Measurements from ENCODE around the gene ZNF337. TPM values are rescaled to one million over a fixed set of nuclear protein-coding genes. Genes with fewer than 3 reads are reported as not detected.
A peak's percentile ranks its signal among the peaks of the same experiment; 100 is the strongest.
"Not testable (repeated sequence)": the region's sequence is repeated elsewhere in the genome, so short reads cannot be mapped to it uniquely, and the experiment has no call there.

ZNF337 gene
- total RNA-seq, 2 experiments from 2014 or later = 12.1 to 12.5 TPM

GRCh38 chr20:25644814-25645213 lies 51.8 kb downstream of the ZNF337 start:
- no peak for DNase-seq
- Mint-ChIP-seq H3K4me3 (no peak overlapping the region), H3K36me3 (peaks cover 16% of the 10 kb centered on the region), H3K27me3 (no peaks in the 10 kb centered on the region), H3K27ac (no peak overlapping the region), H3K4me1 (ENCODE audit: low read depth) (peaks cover 5% of the 10 kb centered on the region), H3K9me3 (peaks cover 4% of the 10 kb centered on the region)
- ChIA-PET CTCF (no interaction called here), POLR2A (no interaction called here)
- intact Hi-C loops (cut with micrococcal nuclease) = no loop called here

DNA sequence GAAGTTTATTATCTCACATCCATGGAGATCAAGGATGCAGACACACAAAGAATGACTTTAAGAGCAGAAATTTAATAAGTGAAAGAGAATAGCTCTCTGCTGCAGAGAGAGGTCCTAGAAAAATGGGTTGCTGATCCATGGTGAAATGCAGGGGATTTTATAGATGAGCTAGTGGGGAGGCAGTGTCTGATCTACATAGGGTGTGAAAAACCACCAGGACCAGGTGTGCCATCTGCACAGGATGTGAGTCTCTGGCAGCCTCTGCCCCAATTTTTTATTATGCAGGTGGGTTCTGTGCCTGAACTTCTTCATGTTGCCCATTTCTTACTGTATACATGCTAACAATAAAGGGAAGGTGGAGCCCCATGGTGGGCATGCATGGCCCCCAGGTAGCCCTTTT lies 52.9 kb downstream of the ZNF337 start:
- ChIA-PET CTCF (no interaction called here), POLR2A (no interaction called here)
- Mint-ChIP-seq H3K9me3 (peaks cover 4% of the 10 kb centered on the region), H3K4me3 (no peak overlapping the region), H3K4me1 (ENCODE audit: low read depth) (peaks cover 5% of the 10 kb centered on the region), H3K27ac (no peak overlapping the region), H3K27me3 (no peaks in the 10 kb centered on the region), H3K36me3 (peaks cover 16% of the 10 kb centered on the region)
- no peak for DNase-seq
- intact Hi-C loops (cut with micrococcal nuclease) = no loop called here

DNA sequence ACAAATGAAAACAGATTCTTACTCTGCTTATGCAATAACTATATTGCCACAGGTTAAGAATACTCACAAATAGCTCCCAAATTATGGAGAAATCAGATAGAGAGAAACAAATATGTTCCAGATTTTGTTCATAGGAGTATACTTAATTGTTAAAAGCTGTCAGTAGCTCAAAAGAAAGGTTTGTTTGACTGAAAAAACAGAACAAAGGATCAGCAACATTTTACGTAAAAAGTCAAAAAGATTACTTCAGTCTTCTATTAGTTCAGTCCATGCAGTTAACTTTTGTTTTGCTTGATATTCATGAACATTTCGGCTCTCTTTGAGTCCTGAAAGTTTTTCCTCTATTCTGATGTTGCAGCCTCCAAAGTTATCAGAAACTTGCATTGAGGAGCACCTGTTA lies 59.4 kb downstream of the ZNF337 start:
- Mint-ChIP-seq H3K27ac (no peak overlapping the region), H3K9me3 (peaks cover 18% of the 10 kb centered on the region), H3K27me3 (no peaks in the 10 kb centered on the region), H3K4me1 (ENCODE audit: low read depth) (peaks cover 4% of the 10 kb centered on the region), H3K36me3 (peaks cover 28% of the 10 kb centered on the region), H3K4me3 (no peak overlapping the region)
- intact Hi-C loops (cut with micrococcal nuclease) = no loop called here
- ChIA-PET CTCF (no interaction called here), POLR2A (no interaction called here)
- DNase-seq = no peak

DNA sequence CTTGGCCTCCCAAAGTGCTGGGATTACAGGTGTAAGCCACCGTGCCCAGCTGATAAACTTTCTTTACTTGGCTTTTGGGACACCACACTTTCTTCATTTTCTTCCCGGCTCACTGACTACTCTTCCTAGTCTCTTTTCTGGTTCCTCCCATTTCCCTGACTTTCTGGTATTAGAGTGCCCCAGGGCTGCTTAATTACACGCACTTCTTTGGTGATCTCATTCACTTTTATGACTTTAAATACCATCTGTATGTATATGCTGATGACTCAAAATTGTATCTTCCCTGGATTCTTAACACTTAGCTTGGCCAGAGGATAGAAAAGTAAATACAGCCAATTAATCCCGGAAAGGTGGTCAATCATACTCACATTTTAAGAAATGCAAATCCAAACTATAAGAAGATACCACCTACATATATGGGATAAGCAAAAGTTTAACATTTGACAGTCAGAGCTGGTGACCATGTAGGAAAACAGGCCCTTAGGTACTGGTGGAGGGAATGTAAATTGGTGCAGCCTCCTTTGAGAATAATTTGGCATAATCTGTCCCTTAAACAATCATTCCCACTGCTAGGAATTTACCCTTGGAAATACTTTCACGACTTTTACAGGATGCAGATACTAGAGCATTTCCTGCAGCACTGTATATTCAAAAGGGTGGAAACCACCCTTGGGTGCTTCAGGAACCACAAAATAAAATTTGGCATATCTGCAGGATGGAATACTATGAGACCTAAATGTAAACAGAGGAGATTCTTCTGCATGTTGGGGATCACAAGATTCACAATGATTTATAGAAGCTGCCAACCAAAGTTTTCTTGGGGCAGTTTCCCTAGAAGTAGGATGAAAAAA lies 63.5 kb downstream of the ZNF337 start:
- no peaks in the 10 kb centered on the region for H3K27me3 Mint-ChIP-seq
- CTCF ChIA-PET = no interaction called here
- no peak overlapping the region for H3K4me3 Mint-ChIP-seq
- peaks cover 31% of the 10 kb centered on the region for H3K36me3 Mint-ChIP-seq
- H3K9me3 Mint-ChIP-seq = peaks cover 28% of the 10 kb centered on the region
- POLR2A ChIA-PET = no interaction called here
- no peak for DNase-seq
- H3K27ac Mint-ChIP-seq = no peak overlapping the region
- intact Hi-C loops (cut with micrococcal nuclease) = no loop called here
- H3K4me1 Mint-ChIP-seq (ENCODE audit: low read depth) = peaks cover 9% of the 10 kb centered on the region

- POLR2A ChIA-PET; CTCF ChIA-PET; intact Hi-C loops (cut with micrococcal nuclease); H3K27ac Mint-ChIP-seq; H3K27me3 Mint-ChIP-seq; DNase-seq; H3K4me1 Mint-ChIP-seq (ENCODE audit: low read depth); H3K4me3 Mint-ChIP-seq: not testable (repeated sequence)
- peaks cover 20% of the 10 kb centered on the region for H3K36me3 Mint-ChIP-seq
- H3K9me3 Mint-ChIP-seq = peaks cover 19% of the 10 kb centered on the region
These were observed 66.0 kb downstream of the ZNF337 start for GRCh38 chr20:25630615-25631014.

- Mint-ChIP-seq H3K4me1 (ENCODE audit: low read depth) (peaks cover 9% of the 10 kb centered on the region), H3K27me3 (no peaks in the 10 kb centered on the region), H3K36me3 (peaks cover 14% of the 10 kb centered on the region), H3K9me3 (peaks cover 19% of the 10 kb centered on the region), H3K4me3 (no peak overlapping the region), H3K27ac (peak overlapping the region; percentile 4)
- DNase-seq = no peak
- ChIA-PET POLR2A (no interaction called here), CTCF (no interaction called here)
- intact Hi-C loops (cut with micrococcal nuclease) = no loop called here
These were observed 66.7 kb downstream of the ZNF337 start for GRCh38 chr20:25629816-25630499.

DNA sequence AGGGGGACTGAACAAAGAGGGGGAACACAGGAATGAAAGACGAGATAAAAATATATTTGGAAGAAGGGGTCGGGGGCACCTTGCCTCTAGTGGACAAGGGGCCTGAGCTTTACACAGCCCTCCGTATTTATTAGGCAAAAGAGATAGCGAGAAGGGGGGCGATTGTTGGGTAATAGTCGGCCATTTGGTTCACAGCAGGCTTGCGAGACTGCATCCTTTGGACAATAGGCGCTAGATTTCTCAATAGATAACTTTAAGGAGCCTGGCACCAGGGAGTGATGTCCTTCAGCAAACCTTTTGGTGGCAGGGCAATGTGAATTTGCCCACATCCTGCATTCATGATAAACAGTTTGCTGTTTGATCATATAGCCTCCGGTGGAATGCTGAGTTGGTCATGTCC lies 69.9 kb downstream of the ZNF337 start:
- ChIA-PET POLR2A (no interaction called here), CTCF (no interaction called here)
- H3K9me3 Mint-ChIP-seq = peaks cover 19% of the 10 kb centered on the region
- H3K27ac Mint-ChIP-seq = no peak overlapping the region
- no peak overlapping the region for H3K4me3 Mint-ChIP-seq
- DNase-seq = no peak
- H3K27me3 Mint-ChIP-seq = no peaks in the 10 kb centered on the region
- peaks cover 14% of the 10 kb centered on the region for H3K36me3 Mint-ChIP-seq
- intact Hi-C loops (cut with micrococcal nuclease) = no loop called here
- peaks cover 23% of the 10 kb centered on the region for H3K4me1 Mint-ChIP-seq (ENCODE audit: low read depth)

DNA sequence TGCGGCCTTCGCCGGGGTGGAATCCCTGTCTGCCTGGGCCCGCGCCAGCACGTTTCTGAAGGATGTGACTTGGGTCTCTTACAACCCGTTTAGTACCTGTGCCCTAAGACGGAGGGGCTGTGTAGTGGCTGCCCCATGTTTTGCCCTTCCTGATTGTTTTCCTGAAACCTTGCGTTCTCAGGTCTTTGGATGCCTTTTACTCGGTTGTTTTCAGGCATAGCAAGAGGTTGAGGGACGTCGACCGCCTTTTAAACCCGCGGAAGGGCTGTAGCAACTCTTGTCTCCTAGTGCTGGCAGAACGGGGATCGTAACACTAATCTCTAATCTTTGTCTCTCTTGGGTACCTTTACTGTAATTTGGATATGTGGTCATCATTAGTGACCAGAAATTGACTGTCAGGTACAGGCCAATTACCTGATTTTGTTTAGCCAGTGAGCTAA lies 72.1 kb downstream of the ZNF337 start:
- Mint-ChIP-seq H3K27ac (peak overlapping the region; percentile 96), H3K27me3 (no peaks in the 10 kb centered on the region), H3K4me1 (ENCODE audit: low read depth) (peaks cover 18% of the 10 kb centered on the region), H3K4me3 (peak overlapping the region; percentile 78), H3K9me3 (peaks cover 14% of the 10 kb centered on the region), H3K36me3 (peaks cover 12% of the 10 kb centered on the region)
- CTCF ChIA-PET = no interaction called here
- POLR2A ChIA-PET = interaction anchor here (0.9 kb wide), 1 partner anchor 40 kb away, joined by 3 read pairs; no protein-coding TSS in a partner anchor
- no peak for DNase-seq
- intact Hi-C loops (cut with micrococcal nuclease) = loop anchor here (1.0 to 5.0 kb wide), 5 partner anchors 39 to 567 kb away; partner anchors contain the start of genes ACSS1, GINS1, NINL and PYGB

Other genes with a start within 250 kb of the ZNF337 start
- gene NINL, start 111.3 kb downstream of the ZNF337 start, total RNA-seq = 1 to 10 TPM; 2.7 to 3.9 TPM
- 1 to 10 TPM; 6.5 to 7.3 TPM for gene NANP, start 72.8 kb downstream of the ZNF337 start, total RNA-seq

Measured in activated CD4-positive, alpha-beta memory T cell treated with anti-CD3 and anti-CD28 coated beads for 36 hours (primary cell).